ENCODE data around the gene WNT1. TPM values are rescaled to one million over a fixed set of nuclear protein-coding genes. Genes with fewer than 3 reads are reported as not detected.
A peak's percentile ranks its signal among the peaks of the same experiment; 100 is the strongest.

The WNT1 gene
- total and polyA plus RNA-seq, 9 of the 15 experiments (the other 6 are each of a cell fraction or from before 2014, with no cell fraction given), result not detected

DNA sequence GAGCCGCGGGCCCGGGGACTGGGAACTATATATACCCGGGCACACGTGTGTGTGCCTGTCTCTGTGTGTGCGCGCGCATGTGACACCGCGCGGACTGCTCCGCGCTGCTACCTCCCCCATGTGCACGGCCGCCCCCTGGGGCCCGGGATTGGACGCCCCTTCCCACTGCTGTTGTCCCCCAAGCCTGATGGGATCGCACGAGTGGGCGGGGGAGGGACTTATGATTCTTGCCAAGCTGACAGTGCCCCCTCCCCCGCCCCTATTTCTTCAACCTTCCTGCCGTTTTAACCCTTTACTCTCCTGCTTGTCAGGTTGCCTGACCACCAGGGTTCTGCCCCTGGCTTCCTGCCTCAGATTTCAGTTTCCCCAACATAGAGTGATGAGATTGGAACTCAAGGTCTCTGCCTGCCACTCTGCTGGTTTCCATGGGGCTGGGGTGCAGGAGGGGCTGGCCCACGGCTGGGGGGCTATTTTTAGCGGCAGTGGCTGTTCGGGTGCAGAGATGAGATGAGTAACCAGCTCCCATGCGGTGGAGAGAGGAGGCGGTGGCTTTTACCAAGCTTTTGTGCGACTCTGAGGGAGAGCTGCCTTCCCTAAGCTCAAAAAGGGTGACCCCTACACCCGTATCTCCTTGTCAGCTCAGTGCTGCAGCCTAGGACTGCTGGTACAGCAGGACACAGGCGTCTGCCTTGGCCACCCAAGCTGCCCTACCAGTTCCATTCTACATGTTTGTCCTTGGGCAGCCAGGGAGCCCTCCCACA is 21.4 kb downstream of the WNT1 start, which contains the start of gene DDN (continued):
- TF ChIP-seq ZFPM2 (CRISPR knock-in tag; IDR thresholded peaks at IDR 0.05) (no peak), STAT5A (IDR thresholded peaks at IDR 0.05; ENCODE audit: borderline replicate concordance, low read length) (no peak), CXXC5 (CRISPR knock-in tag; IDR thresholded peaks at IDR 0.05) (0 out of 2 replicates have a peak, but pooled peaks have one; percentile 10), NONO (IDR thresholded peaks at IDR 0.05; ENCODE audit: low read depth in 2 of 2, low read length in 1 of 2) (no peak), XRCC4 (IDR thresholded peaks at IDR 0.05; ENCODE audit: extremely low read depth, insufficient read depth, insufficient read length) (no peak), SLC30A9 (CRISPR knock-in tag; IDR thresholded peaks at IDR 0.05) (no peak), GABPB1 (CRISPR knock-in tag; IDR thresholded peaks at IDR 0.05) (0 out of 2 replicates have a peak, but pooled peaks have one; percentile 6), STAG1 (CRISPR knock-in tag; IDR thresholded peaks at IDR 0.05; ENCODE audit: borderline replicate concordance) (no peak), NCOR1 (IDR thresholded peaks at IDR 0.05) (no peak)
- TF ChIP-seq, protein P1, sequence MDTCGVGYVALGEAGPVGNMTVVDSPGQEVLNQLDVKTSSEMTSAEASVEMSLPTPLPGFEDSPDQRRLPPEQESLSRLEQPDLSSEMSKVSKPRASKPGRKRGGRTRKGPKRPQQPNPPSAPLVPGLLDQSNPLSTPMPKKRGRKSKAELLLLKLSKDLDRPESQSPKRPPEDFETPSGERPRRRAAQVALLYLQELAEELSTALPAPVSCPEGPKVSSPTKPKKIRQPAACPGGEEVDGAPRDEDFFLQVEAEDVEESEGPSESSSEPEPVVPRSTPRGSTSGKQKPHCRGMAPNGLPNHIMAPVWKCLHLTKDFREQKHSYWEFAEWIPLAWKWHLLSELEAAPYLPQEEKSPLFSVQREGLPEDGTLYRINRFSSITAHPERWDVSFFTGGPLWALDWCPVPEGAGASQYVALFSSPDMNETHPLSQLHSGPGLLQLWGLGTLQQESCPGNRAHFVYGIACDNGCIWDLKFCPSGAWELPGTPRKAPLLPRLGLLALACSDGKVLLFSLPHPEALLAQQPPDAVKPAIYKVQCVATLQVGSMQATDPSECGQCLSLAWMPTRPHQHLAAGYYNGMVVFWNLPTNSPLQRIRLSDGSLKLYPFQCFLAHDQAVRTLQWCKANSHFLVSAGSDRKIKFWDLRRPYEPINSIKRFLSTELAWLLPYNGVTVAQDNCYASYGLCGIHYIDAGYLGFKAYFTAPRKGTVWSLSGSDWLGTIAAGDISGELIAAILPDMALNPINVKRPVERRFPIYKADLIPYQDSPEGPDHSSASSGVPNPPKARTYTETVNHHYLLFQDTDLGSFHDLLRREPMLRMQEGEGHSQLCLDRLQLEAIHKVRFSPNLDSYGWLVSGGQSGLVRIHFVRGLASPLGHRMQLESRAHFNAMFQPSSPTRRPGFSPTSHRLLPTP (IDR thresholded peaks at IDR 0.05; ENCODE audit: borderline replicate concordance, extremely low read depth, insufficient read length), result no peak

Measured in K562 (cell line).